ENCODE results near the gene FBXO38.

- no peak for TF ChIP-seq HDAC2 (CRISPR knock-in tag; IDR thresholded peaks at IDR 0.05)
- TF ChIP-seq, protein P1, sequence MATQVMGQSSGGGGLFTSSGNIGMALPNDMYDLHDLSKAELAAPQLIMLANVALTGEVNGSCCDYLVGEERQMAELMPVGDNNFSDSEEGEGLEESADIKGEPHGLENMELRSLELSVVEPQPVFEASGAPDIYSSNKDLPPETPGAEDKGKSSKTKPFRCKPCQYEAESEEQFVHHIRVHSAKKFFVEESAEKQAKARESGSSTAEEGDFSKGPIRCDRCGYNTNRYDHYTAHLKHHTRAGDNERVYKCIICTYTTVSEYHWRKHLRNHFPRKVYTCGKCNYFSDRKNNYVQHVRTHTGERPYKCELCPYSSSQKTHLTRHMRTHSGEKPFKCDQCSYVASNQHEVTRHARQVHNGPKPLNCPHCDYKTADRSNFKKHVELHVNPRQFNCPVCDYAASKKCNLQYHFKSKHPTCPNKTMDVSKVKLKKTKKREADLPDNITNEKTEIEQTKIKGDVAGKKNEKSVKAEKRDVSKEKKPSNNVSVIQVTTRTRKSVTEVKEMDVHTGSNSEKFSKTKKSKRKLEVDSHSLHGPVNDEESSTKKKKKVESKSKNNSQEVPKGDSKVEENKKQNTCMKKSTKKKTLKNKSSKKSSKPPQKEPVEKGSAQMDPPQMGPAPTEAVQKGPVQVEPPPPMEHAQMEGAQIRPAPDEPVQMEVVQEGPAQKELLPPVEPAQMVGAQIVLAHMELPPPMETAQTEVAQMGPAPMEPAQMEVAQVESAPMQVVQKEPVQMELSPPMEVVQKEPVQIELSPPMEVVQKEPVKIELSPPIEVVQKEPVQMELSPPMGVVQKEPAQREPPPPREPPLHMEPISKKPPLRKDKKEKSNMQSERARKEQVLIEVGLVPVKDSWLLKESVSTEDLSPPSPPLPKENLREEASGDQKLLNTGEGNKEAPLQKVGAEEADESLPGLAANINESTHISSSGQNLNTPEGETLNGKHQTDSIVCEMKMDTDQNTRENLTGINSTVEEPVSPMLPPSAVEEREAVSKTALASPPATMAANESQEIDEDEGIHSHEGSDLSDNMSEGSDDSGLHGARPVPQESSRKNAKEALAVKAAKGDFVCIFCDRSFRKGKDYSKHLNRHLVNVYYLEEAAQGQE (IDR thresholded peaks at IDR 0.05; ENCODE audit: borderline replicate concordance in 1 of 2, low read depth in 1 of 2, low read length in 2 of 2) = no peak
- TF ChIP-seq CBFB (CRISPR knock-in tag; IDR thresholded peaks at IDR 0.05) = no peak
These were observed 7.2 kb downstream of the FBXO38 start for GRCh38 chr5:148390914-148391313.

Data from HepG2 (cell line).